SH-SY5Y (cell line): ENCODE data around the gene ABHD17B.

ENCODE experiments used
- GATA2 ChIP-seq: IDR thresholded peaks from 2 replicates; pipeline ENCODE4 v1.6.1; 2011; ENCODE audit warnings: mild to moderate bottlenecking, low read depth, low read length
- GATA3 ChIP-seq: IDR thresholded peaks from 2 replicates; pipeline ENCODE4 v1.6.1; 2011; ENCODE audit warnings: low read depth, mild to moderate bottlenecking, low read length, moderate library complexity

DNA sequence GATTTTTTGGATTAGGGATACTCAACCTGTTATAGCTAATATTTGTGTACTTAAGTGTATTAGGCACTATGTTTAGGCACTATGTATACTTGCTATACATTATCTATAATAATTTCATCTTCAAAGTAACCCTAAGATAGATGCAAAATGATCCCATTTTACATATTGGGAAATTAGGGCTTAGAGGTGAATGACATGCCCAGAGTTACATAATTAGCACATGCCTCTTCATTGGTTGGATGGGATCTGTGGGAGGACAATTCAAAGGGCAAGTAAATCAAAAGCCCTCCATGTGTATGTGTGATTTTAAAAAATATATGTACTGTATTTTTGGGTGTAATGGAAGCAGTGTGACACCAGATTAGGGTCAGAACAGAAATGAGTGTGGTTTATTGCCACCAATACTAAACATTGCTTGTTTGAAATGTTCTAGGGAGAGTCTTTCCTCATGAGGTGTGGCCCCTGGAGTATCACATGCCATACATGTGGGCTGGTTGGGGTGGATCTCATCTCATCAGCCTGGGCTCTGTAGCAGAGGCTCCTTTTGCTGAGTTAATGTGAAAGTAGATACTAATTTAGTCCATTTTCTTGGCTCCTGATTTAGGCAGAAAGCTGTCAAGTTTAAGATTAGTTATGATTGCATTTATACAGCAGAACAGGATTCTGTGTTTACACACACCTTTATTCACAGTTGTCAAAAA is 6.0 kb upstream of the ABHD17B start:
- TF ChIP-seq GATA2 (no peak), GATA3 (no peak)
